MM.1S (cell line): ENCODE measurements around the gene ALLC.

Source experiments
- EZH2 ChIP-seq: fragments of 300-600 bp; sonication (generic); optimal IDR thresholded peaks from 2 replicates; pipeline ENCODE3; 2017; ENCODE audit warnings: low read depth, mild to moderate bottlenecking, antibody characterized with exemption, low read length, mixed read lengths
- TF ChIP-seq, protein P1 (sequence below): fragments of 300-600 bp; sonication (generic); IDR thresholded peaks from 2 replicates; pipeline ENCODE4 v1.5.1; 2016; ENCODE audit warnings: antibody characterized with exemption, low read length, mixed read lengths

DNA sequence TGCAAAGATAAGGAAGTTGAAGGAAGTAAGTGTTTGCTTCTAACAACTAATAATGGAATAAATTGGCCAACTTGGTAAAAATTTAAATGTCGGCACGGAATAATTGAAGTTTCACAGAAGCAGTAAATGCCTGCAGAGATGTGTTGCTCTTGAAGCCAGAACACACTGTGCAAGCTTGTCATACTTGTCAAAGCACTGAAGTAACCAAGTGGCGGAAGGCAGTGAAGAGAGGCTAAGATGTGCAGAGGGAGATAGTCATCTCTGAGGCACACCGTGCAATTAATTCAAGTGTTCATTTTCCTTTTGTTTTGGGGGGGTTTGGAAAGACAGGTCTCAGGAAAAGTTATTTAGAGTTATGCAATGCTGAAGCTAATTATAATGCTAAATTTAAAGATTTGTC lies 50.6 kb downstream of the ALLC start:
- TF ChIP-seq, protein P1, sequence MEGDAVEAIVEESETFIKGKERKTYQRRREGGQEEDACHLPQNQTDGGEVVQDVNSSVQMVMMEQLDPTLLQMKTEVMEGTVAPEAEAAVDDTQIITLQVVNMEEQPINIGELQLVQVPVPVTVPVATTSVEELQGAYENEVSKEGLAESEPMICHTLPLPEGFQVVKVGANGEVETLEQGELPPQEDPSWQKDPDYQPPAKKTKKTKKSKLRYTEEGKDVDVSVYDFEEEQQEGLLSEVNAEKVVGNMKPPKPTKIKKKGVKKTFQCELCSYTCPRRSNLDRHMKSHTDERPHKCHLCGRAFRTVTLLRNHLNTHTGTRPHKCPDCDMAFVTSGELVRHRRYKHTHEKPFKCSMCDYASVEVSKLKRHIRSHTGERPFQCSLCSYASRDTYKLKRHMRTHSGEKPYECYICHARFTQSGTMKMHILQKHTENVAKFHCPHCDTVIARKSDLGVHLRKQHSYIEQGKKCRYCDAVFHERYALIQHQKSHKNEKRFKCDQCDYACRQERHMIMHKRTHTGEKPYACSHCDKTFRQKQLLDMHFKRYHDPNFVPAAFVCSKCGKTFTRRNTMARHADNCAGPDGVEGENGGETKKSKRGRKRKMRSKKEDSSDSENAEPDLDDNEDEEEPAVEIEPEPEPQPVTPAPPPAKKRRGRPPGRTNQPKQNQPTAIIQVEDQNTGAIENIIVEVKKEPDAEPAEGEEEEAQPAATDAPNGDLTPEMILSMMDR, result no peak
- no peak for TF ChIP-seq EZH2
